H1 (cell line): ENCODE data around the gene MIDN. TPM values are rescaled to one million over a fixed set of nuclear protein-coding genes. Genes with fewer than 3 reads are reported as not detected.

ENCODE experiments used
- CTCF ChIA-PET: fragments of 300-600 bp; sonication (Branson Sonifier 250); formaldehyde crosslinking; loops from one replicate; lab custom pipeline; 2021; ENCODE audit not compliant: partially characterized antibody; lab: Charles Lee
- POLR2A ChIA-PET: fragments of 300-600 bp; sonication (Branson Sonifier 250); formaldehyde crosslinking; loops from one replicate; lab custom pipeline; 2021; ENCODE audit warnings: inconsistent platforms; ENCODE audit not compliant: partially characterized antibody; lab: Charles Lee
- DNase-seq, 2 experiments: peaks; one replicate each; pipeline versions ENCODE4 v3.0.0 to v3.0.0-alpha.2; 2010 to 2022; ENCODE audit warnings: low spot score in 2 of 2, low read depth in 1 of 2, mixed read lengths in 1 of 2
- FAIRE-seq: peaks from 2 replicates; lab custom pipeline; 2011; peaks lifted over from hg19 to GRCh38; lab: Jason Lieb, UNC
- H2AFZ ChIP-seq: 2 replicates; pipeline ENCODE4 v1.8.1; 2012; ENCODE audit warnings: low read length, inconsistent platforms
- H2AK5ac ChIP-seq: 2 replicates; pipeline ENCODE4 v1.6.1; 2013; ENCODE audit warnings: low read depth, low read length
- H2BK120ac ChIP-seq: replicated peaks from 2 replicates; pipeline ENCODE3; 2013; ENCODE audit warnings: low read depth, low read length, inconsistent platforms
- H2BK12ac ChIP-seq: 2 replicates; pipeline ENCODE4 v1.6.1; 2013; ENCODE audit warnings: low read depth, low read length
- H2BK15ac ChIP-seq: 2 replicates; pipeline ENCODE4 v1.6.1; 2013; ENCODE audit warnings: low read length
- H2BK20ac ChIP-seq: 2 replicates; pipeline ENCODE4 v1.6.1; 2013; ENCODE audit warnings: low read length
- H2BK5ac ChIP-seq: 2 replicates; pipeline ENCODE4 v1.6.1; 2013; ENCODE audit warnings: low read depth, low read length
- H3K14ac ChIP-seq: 2 replicates; pipeline ENCODE4 v1.6.1; 2013; ENCODE audit warnings: inconsistent platforms; ENCODE audit not compliant: insufficient read length
- H3K18ac ChIP-seq: 2 replicates; pipeline ENCODE4 v1.6.1; 2013; ENCODE audit warnings: low read length; ENCODE audit errors: extremely low read depth
- H3K23ac ChIP-seq: 2 replicates; pipeline ENCODE4 v1.6.1; 2013; ENCODE audit warnings: inconsistent platforms; ENCODE audit not compliant: insufficient read length
- H3K23me2 ChIP-seq: 2 replicates; pipeline ENCODE4 v1.6.1; 2013; ENCODE audit warnings: low read depth, low read length
- H3K27ac ChIP-seq: 2 replicates; pipeline ENCODE4 v1.6.1; 2011; ENCODE audit warnings: low read depth, low read length, inconsistent platforms
- H3K27me3 ChIP-seq, 4 experiments: replicated peaks in 1 of 4; 1 replicate in 1 of 4; 2 replicates in 3 of 4; pipeline versions ENCODE4 v1.6.1 to v1.8.1; 2011 to 2013; ENCODE audit warnings: low read length in 3 of 4, mild to moderate bottlenecking in 3 of 4, inconsistent platforms in 2 of 4, mixed read lengths in 2 of 4, moderate library complexity in 1 of 4; ENCODE audit not compliant: control insufficient read depth in 3 of 4, insufficient read depth in 3 of 4; ENCODE audit errors: extremely low read depth in 1 of 4
- H3K36me3 ChIP-seq, 4 experiments: 2 replicates each; pipeline versions ENCODE4 v1.6.1 to v1.8.1; 2011 to 2013; ENCODE audit warnings: mild to moderate bottlenecking in 4 of 4, low read length in 3 of 4, moderate library complexity in 2 of 4, control low read depth in 1 of 4, inconsistent platforms in 1 of 4; ENCODE audit not compliant: insufficient read depth in 4 of 4, control insufficient read depth in 2 of 4
- H3K4ac ChIP-seq: replicated peaks from 2 replicates; pipeline ENCODE3; 2013; ENCODE audit warnings: low read length, low read depth, mixed read lengths, inconsistent platforms; ENCODE audit not compliant: insufficient read length
- H3K4me1 ChIP-seq, 4 experiments: replicated peaks in 1 of 4; 1 replicate in 1 of 4; 2 replicates in 3 of 4; pipeline versions ENCODE4 v1.6.1 to v1.8.1; 2011 to 2013; ENCODE audit warnings: low read length in 3 of 4, inconsistent platforms in 2 of 4, mixed read lengths in 1 of 4; ENCODE audit not compliant: insufficient read depth in 4 of 4, control insufficient read depth in 3 of 4
- H3K4me2 ChIP-seq, 2 experiments: 2 replicates each; pipeline versions ENCODE4 v1.6.1 to v1.8.1; 2011 to 2013; ENCODE audit warnings: low read depth in 2 of 2, low read length in 2 of 2, control low read depth in 1 of 2, inconsistent platforms in 1 of 2, mild to moderate bottlenecking in 1 of 2; ENCODE audit not compliant: insufficient read depth in 1 of 2
- H3K4me3 ChIP-seq, 4 experiments: fragments of 200-600, 300-600 bp in 1 of 4; sonication (generic), shearing (Covaris generic), sonication (Bioruptor Twin) in 1 of 4; 2 replicates each; pipeline versions ENCODE4 v1.5.1 to v1.8.1; 2011 to 2016; ENCODE audit warnings: low read length in 4 of 4, low read depth in 3 of 4, control low read depth in 2 of 4, inconsistent platforms in 2 of 4, mild to moderate bottlenecking in 2 of 4, mixed read lengths in 1 of 4, moderate library complexity in 1 of 4; ENCODE audit not compliant: insufficient read depth in 2 of 4; ENCODE audit errors: extremely low read depth in 1 of 4
- H3K56ac ChIP-seq: replicated peaks from 2 replicates; pipeline ENCODE3; 2013; ENCODE audit warnings: low read depth, mild to moderate bottlenecking, mixed read lengths, low read length, inconsistent platforms; ENCODE audit not compliant: insufficient read length
- H3K79me1 ChIP-seq: 2 replicates; pipeline ENCODE4 v1.6.1; 2013; ENCODE audit warnings: low read depth, low read length, control low read depth
- H3K79me2 ChIP-seq, 2 experiments: 2 replicates each; pipeline versions ENCODE4 v1.6.1 to v1.8.1; 2012 to 2013; ENCODE audit warnings: low read length in 2 of 2, mild to moderate bottlenecking in 2 of 2, inconsistent platforms in 1 of 2; ENCODE audit not compliant: insufficient read depth in 2 of 2, control insufficient read depth in 1 of 2
- H3K9ac ChIP-seq, 4 experiments: replicated peaks in 1 of 4; 1 replicate in 1 of 4; 2 replicates in 3 of 4; pipeline versions ENCODE4 v1.6.1 to v1.8.1; 2011 to 2013; ENCODE audit warnings: low read depth in 3 of 4, low read length in 3 of 4, control low read depth in 2 of 4, mild to moderate bottlenecking in 2 of 4, moderate library complexity in 2 of 4, inconsistent platforms in 1 of 4; ENCODE audit errors: extremely low read depth in 1 of 4
- H3K9me3 ChIP-seq, 2 experiments: 2 replicates each; pipeline versions ENCODE4 v1.6.1 to v1.8.1; 2012 to 2013; ENCODE audit warnings: mild to moderate bottlenecking in 2 of 2, moderate library complexity in 2 of 2, control low read depth in 1 of 2, inconsistent platforms in 1 of 2, low read depth in 1 of 2, low read length in 1 of 2, mixed read lengths in 1 of 2; ENCODE audit not compliant: insufficient read depth in 2 of 2
- H4K20me1 ChIP-seq, 2 experiments: replicated peaks in 1 of 2; 2 replicates each; pipeline versions ENCODE3 to v1.8.1; 2011 to 2013; ENCODE audit warnings: inconsistent platforms in 2 of 2, low read length in 2 of 2, mild to moderate bottlenecking in 1 of 2; ENCODE audit not compliant: insufficient read depth in 2 of 2, control insufficient read depth in 1 of 2
- H4K5ac ChIP-seq: 2 replicates; pipeline ENCODE4 v1.6.1; 2013; ENCODE audit warnings: low read length, low read depth, mixed read lengths, inconsistent platforms; ENCODE audit not compliant: insufficient read length
- H4K8ac ChIP-seq: 2 replicates; pipeline ENCODE4 v1.8.0; 2013; ENCODE audit warnings: mild to moderate bottlenecking, moderate library complexity, low read length, inconsistent platforms; ENCODE audit not compliant: insufficient read depth; ENCODE audit errors: extremely low read depth
- H4K91ac ChIP-seq: replicated peaks from 2 replicates; pipeline ENCODE3; 2013; ENCODE audit warnings: low read length, mixed read lengths, inconsistent platforms; ENCODE audit not compliant: insufficient read length
- CREB1 ChIP-seq: IDR thresholded peaks from 2 replicates; pipeline ENCODE4 v1.6.1; 2012; ENCODE audit warnings: inconsistent platforms
- GABPA ChIP-seq: IDR thresholded peaks from 2 replicates; pipeline ENCODE4 v1.6.1; 2011; ENCODE audit warnings: mild to moderate bottlenecking, low read length, moderate library complexity, borderline replicate concordance; ENCODE audit not compliant: insufficient read depth
- KDM4A ChIP-seq: IDR thresholded peaks from one replicate; pipeline ENCODE4 v1.7.1; 2012; ENCODE audit warnings: low read depth, mild to moderate bottlenecking, moderate library complexity, low read length, inconsistent platforms; ENCODE audit not compliant: severe bottlenecking
- WGBS, 2 experiments: shearing (Covaris generic) in 1 of 2; methylation state at CpG; one replicate each; pipeline versions ENCODE4 v1.1.6 to v1.1.7; 2013 to 2015; ENCODE audit warnings: low lambda C conversion rate in 2 of 2, mixed read lengths in 2 of 2, inconsistent platforms in 1 of 2, low coverage in 1 of 2, missing lambda C conversion rate in 1 of 2; ENCODE audit not compliant: insufficient replicate concordance in 2 of 2, insufficient coverage in 1 of 2, insufficient read length in 1 of 2; ENCODE audit errors: extremely low coverage in 1 of 2, missing lambda C conversion rate in 1 of 2; 5-methylcytosine and 5-hydroxymethylcytosine counted together
- polyA plus RNA-seq, 7 experiments: library from polyadenylated mRNA; depleted of rRNA in 3 of 7; stranded (reverse) in 5 of 7; unstranded in 2 of 7; fragments of >200 nt in 5 of 7; fragments of 200-250 nt in 2 of 7; gene quantifications; 1 replicate in 5 of 7; 2 replicates in 1 of 7; 4 replicates in 1 of 7; pipeline versions ENCODE4 v1.2.1 to v1.2.3, GENCODE V29; 2011 to 2013; ENCODE audit warnings: missing spikeins in 2 of 7, mixed read lengths in 2 of 7
- total RNA-seq: library from RNA; stranded (reverse); fragmentation: NEBNext Ultra II Directional; extraction: Animal tissue kit (Norgen Biotek cat#: 25700); gene quantifications from 2 replicates; pipeline ENCODE4 v1.2.1, GENCODE V29; 2021

Gene MIDN
- total and polyA plus RNA-seq, 2 of the 8 experiments (the other 6 are each of a cell fraction or from before 2014, with no cell fraction given), result 39.8 to 159 TPM

GRCh38 chr19:1235625-1236538 is 12.5 kb upstream of the MIDN start:
- H4K5ac ChIP-seq, result no peak overlapping the region
- CTCF ChIA-PET, result interaction anchor here (0.7 to 2.3 kb wide), 6 partner anchors 9 to 123 kb away, joined by 3 to 10 read pairs (median 4); no protein-coding TSS in a partner anchor
- H3K9ac ChIP-seq, result no peak overlapping the region

More at GRCh38 chr19:1235625-1236538, 12.5 kb upstream of the MIDN start:
- no peak for DNase-seq
- Histone ChIP-seq H3K4me2 (peak overlapping the region; percentile 56 to 82), H3K18ac (no peak overlapping the region; the same call in 1 of the 2 replicates)
- no peak for FAIRE-seq
- TF ChIP-seq CREB1 (no peak), KDM4A (no peak), GABPA (0 out of 2 replicates have a peak, but pooled peaks have one; percentile 46)
- TF ChIP-seq, all 59 proteins: peak for 1
- H4K91ac ChIP-seq, result no peak overlapping the region
- no peak overlapping the region for H3K23ac ChIP-seq
- H3K4ac ChIP-seq, result peak overlapping the region; percentile 94
- no peaks in the 10 kb centered on the region; a peak in 1 of 4 replicates for H3K79me2 ChIP-seq
- H3K27me3 ChIP-seq, result no peaks in the 10 kb centered on the region
- H3K56ac ChIP-seq, result no peak overlapping the region
- no peak overlapping the region for H2AFZ ChIP-seq
- H2AK5ac ChIP-seq, result no peak overlapping the region
- no peak overlapping the region for H2BK15ac ChIP-seq
- H4K8ac ChIP-seq, result peak overlapping the region; percentile 79; the same call in 1 of the 2 replicates
- no peak overlapping the region for H2BK120ac ChIP-seq
- H3K14ac ChIP-seq, result no peak overlapping the region
- H3K4me1 ChIP-seq, result peaks cover 0 to 11% (median 9%) of the 10 kb centered on the region in 4 experiments; a peak in 5 of 7 replicates
- H3K9me3 ChIP-seq, result no peaks in the 10 kb centered on the region
- 89% methylated on average over 38 of the region's 39 CpGs; no CpG with 5 or more reads in 1 of the 2 experiments for WGBS, 2 experiments
- H2BK5ac ChIP-seq, result no peak overlapping the region
- H3K23me2 ChIP-seq, result peaks cover 10% of the 10 kb centered on the region; the same call in 1 of the 2 replicates
- 0 out of 2 replicates have a peak, but pooled peaks cover 3% of the 10 kb centered on the region for H3K79me1 ChIP-seq
- H2BK20ac ChIP-seq, result no peak overlapping the region
- POLR2A ChIA-PET, result interaction anchor here (0.8 to 2.8 kb wide), 10 partner anchors 11 to 151 kb away, joined by 3 to 8 read pairs (median 4); partner anchors contain the start of gene CIRBP
- H4K20me1 ChIP-seq, result peaks cover 2 to 21% of the 10 kb centered on the region in 2 experiments
- H3K36me3 ChIP-seq, result peaks cover 4 to 33% (median 7%) of the 10 kb centered on the region in 4 experiments; a peak in 5 of 8 replicates
- H3K4me3 ChIP-seq, result peak overlapping the region; percentile 33 to 67 (median 43); a peak in 6 of 8 replicates
- no peak overlapping the region for H3K27ac ChIP-seq
- no peak overlapping the region for H2BK12ac ChIP-seq
